ENCODE results near the gene PTGDS. TPM values are rescaled to one million over a fixed set of nuclear protein-coding genes. Genes with fewer than 3 reads are reported as not detected.

Gene PTGDS
- total and polyA plus RNA-seq, 9 of the 15 experiments (the other 6 are each of a cell fraction or from before 2014, with no cell fraction given) = 0.46 to 7.1 (median 2.0) TPM

DNA sequence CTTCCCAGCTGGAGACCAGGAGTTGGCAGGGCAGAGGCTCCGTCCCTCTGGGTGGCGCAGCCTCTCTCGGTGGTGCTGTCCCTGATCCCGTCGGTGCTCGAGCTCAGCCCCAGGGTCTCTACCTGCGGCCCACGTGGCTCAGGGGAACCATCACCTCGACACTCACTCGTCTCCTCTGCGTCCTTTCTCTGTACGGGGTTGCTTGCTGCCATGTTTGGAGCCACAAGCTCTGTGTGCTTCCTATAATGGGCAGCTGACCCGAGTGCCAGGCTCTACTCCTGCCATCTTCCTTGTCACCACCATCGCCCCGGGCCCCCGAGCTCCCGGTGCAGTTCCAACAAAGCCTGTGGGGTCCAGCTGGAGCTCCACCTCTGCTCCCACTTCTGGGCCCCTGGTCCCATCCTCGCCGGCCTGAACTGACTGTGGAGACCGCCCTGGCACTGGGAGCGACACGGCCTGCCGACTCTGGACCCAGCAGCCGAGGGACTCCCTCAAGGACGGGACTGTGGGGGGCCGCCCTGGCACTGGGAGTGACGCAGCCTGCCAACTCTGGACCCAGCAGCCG is 37.8 kb upstream of the PTGDS start:
- peaks cover 7 to 55% of the 10 kb centered on the region in 2 experiments; a peak in 4 of 5 replicates for H3K4me1 ChIP-seq (replicated peaks in 1 of 2; ENCODE audit: control insufficient read depth in 2 of 2, insufficient read depth in 2 of 2, low read length in 2 of 2)
- FAIRE-seq (no peak), ATAC-seq (no peak), DNase-seq (ENCODE audit: extremely low read depth in 1 of 4, low spot score in 3 of 4) (no peak)
- H3K9me3 ChIP-seq (replicated peaks; ENCODE audit: control insufficient read depth, insufficient read depth, low read depth, low read length) = no peaks in the 10 kb centered on the region
- POLR2A ChIA-PET = interaction anchor here (0.6 to 1.8 kb wide), 3 partner anchors 13 to 56 kb away, joined by 3 to 4 read pairs (median 3); no protein-coding TSS in a partner anchor
- H3K27ac ChIP-seq (ENCODE audit: extremely low read depth, low read depth, low read length) = no peak overlapping the region
- peaks cover 57% of the 10 kb centered on the region; the same call in 2 of the 3 replicates for H3K36me3 ChIP-seq (ENCODE audit: control insufficient read depth, insufficient read depth, low read length)
- H3K79me2 ChIP-seq (ENCODE audit: control insufficient read depth, insufficient read depth, low read length) = peaks cover 26% of the 10 kb centered on the region
- no peaks in the 10 kb centered on the region for H3K27me3 ChIP-seq (ENCODE audit: control insufficient read depth in 2 of 2, insufficient read depth in 2 of 2, low read length in 2 of 2)
- no TSS peak for BruUV-seq (replicated peaks)
- H3K4me3 ChIP-seq = no peak overlapping the region
- H3K4me2 ChIP-seq (ENCODE audit: insufficient read depth, low read length) = no peak overlapping the region
- peaks cover 3% of the 10 kb centered on the region for H3K9me1 ChIP-seq (ENCODE audit: control insufficient read depth, insufficient read depth, low read length)
- in situ Hi-C loops (cut with MboI) = no loop called here
- intact Hi-C loops (cut with micrococcal nuclease) = no loop called here
- H4K20me1 ChIP-seq (replicated peaks; ENCODE audit: control insufficient read depth, insufficient read depth, low read length) = no peaks in the 10 kb centered on the region
- 97% methylated on average over 23 of the region's 28 CpGs for WGBS (ENCODE audit: insufficient coverage, low coverage, missing lambda C conversion rate)
- TF ChIP-seq RBFOX2 (IDR thresholded peaks at IDR 0.05; ENCODE audit: low read depth, low read length) (peak; percentile 59), RNF2 (IDR thresholded peaks at IDR 0.05) (no peak), POLR2G (IDR thresholded peaks at IDR 0.05; ENCODE audit: low read depth, low read length) (peak; percentile 67; the same call in 1 of the 2 replicates)
- CTCF ChIA-PET (ENCODE audit: low intra/inter-chr PET ratio) = no interaction called here
- no peak overlapping the region for H2AFZ ChIP-seq (ENCODE audit: low read depth, low read length)
- no peak overlapping the region for H3K9ac ChIP-seq (ENCODE audit: insufficient read depth in 1 of 2, low read depth in 2 of 2, low read length in 2 of 2)

- H3K36me3 ChIP-seq (ENCODE audit: control insufficient read depth, insufficient read depth, low read length) = peaks cover 54% of the 10 kb centered on the region; the same call in 2 of the 3 replicates
- no peaks in the 10 kb centered on the region for H4K20me1 ChIP-seq (replicated peaks; ENCODE audit: control insufficient read depth, insufficient read depth, low read length)
- no peaks in the 10 kb centered on the region for H3K27me3 ChIP-seq (ENCODE audit: control insufficient read depth in 2 of 2, insufficient read depth in 2 of 2, low read length in 2 of 2)
- no peak overlapping the region for H2AFZ ChIP-seq (ENCODE audit: low read depth, low read length)
- DNase-seq (ENCODE audit: extremely low read depth in 1 of 4, low spot score in 3 of 4) = no peak
- TF ChIP-seq ATF6 (CRISPR knock-in tag; IDR thresholded peaks at IDR 0.05) (no peak), HDAC2 (IDR thresholded peaks at IDR 0.05) (no peak), POLR2G (IDR thresholded peaks at IDR 0.05; ENCODE audit: low read depth, low read length) (peak; percentile 46; the same call in 1 of the 2 replicates), ZNF217 (CRISPR knock-in tag; IDR thresholded peaks at IDR 0.05) (no peak), RBFOX2 (IDR thresholded peaks at IDR 0.05; ENCODE audit: low read depth, low read length) (peak; percentile 12; the same call in 1 of the 2 replicates)
- intact Hi-C loops (cut with micrococcal nuclease) (loop anchor here (5.0 kb wide), 1 partner anchor 93 kb away; the partner anchor contains the start of gene PHPT1), in situ Hi-C loops (cut with MboI) (no loop called here)
- no peak for ATAC-seq
- FAIRE-seq = no peak
- no peak overlapping the region for H3K9ac ChIP-seq (ENCODE audit: insufficient read depth in 1 of 2, low read depth in 2 of 2, low read length in 2 of 2)
- peaks cover 11 to 60% of the 10 kb centered on the region in 2 experiments for H3K4me1 ChIP-seq (replicated peaks in 1 of 2; ENCODE audit: control insufficient read depth in 2 of 2, insufficient read depth in 2 of 2, low read length in 2 of 2)
- no peak overlapping the region for H3K4me2 ChIP-seq (ENCODE audit: insufficient read depth, low read length)
- peaks cover 26% of the 10 kb centered on the region for H3K79me2 ChIP-seq (ENCODE audit: control insufficient read depth, insufficient read depth, low read length)
- BruUV-seq (replicated peaks) = no TSS peak
- POLR2A ChIA-PET = interaction anchor here (0.6 to 1.8 kb wide), 2 partner anchors 14 to 29 kb away, joined by 3 to 4 read pairs; no protein-coding TSS in a partner anchor
- H3K4me3 ChIP-seq = no peak overlapping the region
- peaks cover 3% of the 10 kb centered on the region for H3K9me1 ChIP-seq (ENCODE audit: control insufficient read depth, insufficient read depth, low read length)
- H3K9me3 ChIP-seq (replicated peaks; ENCODE audit: control insufficient read depth, insufficient read depth, low read depth, low read length) = no peaks in the 10 kb centered on the region
- no peak overlapping the region for H3K27ac ChIP-seq (ENCODE audit: extremely low read depth, low read depth, low read length)
- CTCF ChIA-PET (ENCODE audit: low intra/inter-chr PET ratio) = no interaction called here
- WGBS (ENCODE audit: insufficient coverage, low coverage, missing lambda C conversion rate) = 94% methylated on average over 11 of the region's 16 CpGs
These were observed 37.2 kb upstream of the PTGDS start for GRCh38 chr9:136939996-136940525.
